Measurements from ENCODE around the gene LONP2. TPM values are rescaled to one million over a fixed set of nuclear protein-coding genes. Genes with fewer than 3 reads are reported as not detected.

LONP2 gene
- total and polyA plus RNA-seq, 2 of the 13 experiments (the other 11 are each of a cell fraction or from before 2014, with no cell fraction given), result 39.2 to 63.3 TPM

- TF ChIP-seq ZNF343 (CRISPR knock-in tag; IDR thresholded peaks at IDR 0.05) (no peak), LRRFIP1 (CRISPR knock-in tag; conservative IDR thresholded peaks at IDR 0.05) (no peak), IKZF4 (CRISPR knock-in tag; IDR thresholded peaks at IDR 0.05; ENCODE audit: borderline replicate concordance, low read depth, not compliant biosample characterization) (no peak), MEF2D (CRISPR knock-in tag; IDR thresholded peaks at IDR 0.05) (peak; percentile 84), SKIL (CRISPR knock-in tag; IDR thresholded peaks at IDR 0.05; ENCODE audit: borderline replicate concordance) (no peak), EHMT2 (IDR thresholded peaks at IDR 0.05; ENCODE audit: borderline replicate concordance, low read depth, low read length) (no peak; the same call in 1 of the 2 replicates), ZFP91 (CRISPR knock-in tag; IDR thresholded peaks at IDR 0.05; ENCODE audit: borderline replicate concordance) (no peak), MIER3 (CRISPR knock-in tag; IDR thresholded peaks at IDR 0.05; ENCODE audit: borderline replicate concordance) (peak; percentile 66), ZNF292 (CRISPR knock-in tag; IDR thresholded peaks at IDR 0.05; ENCODE audit: borderline replicate concordance, low read depth) (peak; percentile 53; the same call in 1 of the 2 replicates), CEBPG (CRISPR knock-in tag; IDR thresholded peaks at IDR 0.05) (peak; percentile 76), ZNF3 (CRISPR knock-in tag; IDR thresholded peaks at IDR 0.05) (peak; percentile 18; the same call in 1 of the 2 replicates), JDP2 (CRISPR knock-in tag; IDR thresholded peaks at IDR 0.05; ENCODE audit: borderline replicate concordance) (no peak), ZSCAN22 (CRISPR knock-in tag; IDR thresholded peaks at IDR 0.05) (no peak), CHD2 (IDR thresholded peaks at IDR 0.05; ENCODE audit: low read depth, low read length) (no peak), ZNF562 (CRISPR knock-in tag; IDR thresholded peaks at IDR 0.05; ENCODE audit: borderline replicate concordance) (no peak), ZNF569 (CRISPR knock-in tag; IDR thresholded peaks at IDR 0.05; ENCODE audit: borderline replicate concordance) (no peak; the same call in 1 of the 2 replicates), GATAD2A (CRISPR knock-in tag; IDR thresholded peaks at IDR 0.05) (peak; percentile 79; the same call in 1 of the 2 replicates), ZNF674 (CRISPR knock-in tag; IDR thresholded peaks at IDR 0.05; ENCODE audit: low read depth) (no peak), E2F5 (CRISPR knock-in tag; conservative IDR thresholded peaks at IDR 0.05) (no peak)
- TF ChIP-seq, protein P1, sequence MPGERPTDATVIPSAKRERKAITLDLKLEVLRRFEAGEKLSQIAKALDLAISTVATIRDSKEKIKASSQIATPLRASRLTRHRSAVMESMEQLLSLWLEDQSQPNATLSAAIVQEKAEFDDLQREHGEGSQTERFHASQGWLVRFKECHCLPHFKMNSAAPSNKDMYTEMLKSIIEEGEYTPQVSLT (CRISPR knock-in tag; IDR thresholded peaks at IDR 0.05; ENCODE audit: borderline replicate concordance, low read depth), result no peak
Observed at GRCh38 chr16:48235556-48236136, 8.5 kb upstream of the LONP2 start (continued).
